GM06990 (cell line): ENCODE results near the gene CCDC137.

Source experiments
- DNase-seq: peaks from one replicate; pipeline ENCODE4 v3.0.0-alpha.2; 2011; ENCODE audit not compliant: insufficient read length; ENCODE audit errors: extremely low read depth
- H3K27me3 ChIP-seq: replicated peaks from 2 replicates; pipeline ENCODE4 v1.6.0; 2011; ENCODE audit warnings: low read length; ENCODE audit not compliant: control insufficient read depth, insufficient read depth
- H3K36me3 ChIP-seq: 2 replicates; pipeline ENCODE4 v1.5.1; 2011; ENCODE audit warnings: low read length; ENCODE audit not compliant: control insufficient read depth, insufficient read depth
- H3K4me3 ChIP-seq: replicated peaks from 2 replicates; pipeline ENCODE4 v1.5.1; 2011; ENCODE audit warnings: low read depth, mild to moderate bottlenecking, control low read depth, low read length
- TF ChIP-seq, protein P1 (sequence below): IDR thresholded peaks from 2 replicates; pipeline ENCODE4 v1.5.1; 2011; ENCODE audit warnings: low read length, control low read depth, mild to moderate bottlenecking, inconsistent platforms; ENCODE audit not compliant: insufficient read depth, poor library complexity, severe bottlenecking

Gene CCDC137

DNA sequence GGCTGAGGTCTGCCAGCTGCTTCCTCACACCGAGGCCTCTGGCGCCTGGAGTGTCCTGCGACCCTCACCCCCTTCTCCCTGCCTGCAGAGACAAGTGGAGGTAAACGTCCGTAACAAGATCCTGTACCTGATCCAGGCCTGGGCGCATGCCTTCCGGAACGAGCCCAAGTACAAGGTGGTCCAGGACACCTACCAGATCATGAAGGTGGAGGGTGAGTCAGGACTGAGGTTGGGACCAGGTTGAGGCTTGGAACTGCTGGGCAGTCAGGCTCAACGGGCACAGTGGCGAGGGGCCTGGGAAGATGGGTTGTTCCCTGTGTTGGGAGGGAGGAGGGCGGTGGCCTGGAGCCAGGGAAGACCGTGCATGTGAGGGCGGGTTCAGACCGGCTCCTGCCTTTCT, 22.1 kb downstream of the CCDC137 start:
- no peak overlapping the region for H3K4me3 ChIP-seq
- H3K36me3 ChIP-seq = peaks cover 61% of the 10 kb centered on the region
- H3K27me3 ChIP-seq = no peaks in the 10 kb centered on the region
- TF ChIP-seq, protein P1, sequence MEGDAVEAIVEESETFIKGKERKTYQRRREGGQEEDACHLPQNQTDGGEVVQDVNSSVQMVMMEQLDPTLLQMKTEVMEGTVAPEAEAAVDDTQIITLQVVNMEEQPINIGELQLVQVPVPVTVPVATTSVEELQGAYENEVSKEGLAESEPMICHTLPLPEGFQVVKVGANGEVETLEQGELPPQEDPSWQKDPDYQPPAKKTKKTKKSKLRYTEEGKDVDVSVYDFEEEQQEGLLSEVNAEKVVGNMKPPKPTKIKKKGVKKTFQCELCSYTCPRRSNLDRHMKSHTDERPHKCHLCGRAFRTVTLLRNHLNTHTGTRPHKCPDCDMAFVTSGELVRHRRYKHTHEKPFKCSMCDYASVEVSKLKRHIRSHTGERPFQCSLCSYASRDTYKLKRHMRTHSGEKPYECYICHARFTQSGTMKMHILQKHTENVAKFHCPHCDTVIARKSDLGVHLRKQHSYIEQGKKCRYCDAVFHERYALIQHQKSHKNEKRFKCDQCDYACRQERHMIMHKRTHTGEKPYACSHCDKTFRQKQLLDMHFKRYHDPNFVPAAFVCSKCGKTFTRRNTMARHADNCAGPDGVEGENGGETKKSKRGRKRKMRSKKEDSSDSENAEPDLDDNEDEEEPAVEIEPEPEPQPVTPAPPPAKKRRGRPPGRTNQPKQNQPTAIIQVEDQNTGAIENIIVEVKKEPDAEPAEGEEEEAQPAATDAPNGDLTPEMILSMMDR = no peak
- no peak for DNase-seq

DNA sequence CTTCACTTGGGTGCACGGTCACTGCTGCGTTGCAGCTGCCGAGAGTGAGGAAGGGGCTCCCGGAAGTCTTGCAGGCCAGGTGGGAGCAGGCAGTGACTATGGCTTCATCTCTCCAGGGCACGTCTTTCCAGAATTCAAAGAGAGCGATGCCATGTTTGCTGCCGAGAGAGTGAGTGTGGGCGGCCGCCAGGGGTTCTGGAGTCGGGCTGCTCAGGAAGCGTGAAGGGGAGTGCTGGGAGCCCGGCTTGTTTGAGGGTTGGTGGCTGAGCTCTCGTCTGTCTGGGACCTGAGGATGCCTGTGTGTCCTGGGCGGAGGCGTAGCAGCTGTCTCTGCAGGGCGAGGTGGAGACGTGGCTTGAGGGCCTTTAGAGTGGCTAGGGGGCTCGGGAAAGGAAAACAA, 23.5 kb downstream of the CCDC137 start:
- Histone ChIP-seq H3K4me3 (no peak overlapping the region), H3K36me3 (peaks cover 69% of the 10 kb centered on the region), H3K27me3 (no peaks in the 10 kb centered on the region)
- DNase-seq = no peak
- TF ChIP-seq, protein P1 = no peak

DNA sequence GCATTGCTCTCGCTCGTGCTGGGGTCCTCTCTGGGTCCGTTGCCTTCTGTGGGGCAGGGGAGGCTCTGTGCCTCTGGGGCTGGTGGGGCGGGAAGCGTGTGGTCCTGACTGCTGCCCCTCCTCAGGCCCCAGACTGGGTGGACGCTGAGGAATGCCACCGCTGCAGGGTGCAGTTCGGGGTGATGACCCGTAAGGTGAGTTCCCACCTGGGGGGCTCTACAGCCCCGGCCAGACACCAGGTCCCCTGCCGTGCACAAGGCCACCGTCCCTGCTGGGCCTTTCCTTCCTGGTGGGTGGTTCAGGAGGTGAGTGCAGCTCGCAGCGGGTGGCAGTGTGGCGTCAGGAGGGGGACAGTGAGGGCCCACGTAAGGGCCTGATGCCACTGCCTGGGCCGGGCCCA, 24.0 kb downstream of the CCDC137 start:
- Histone ChIP-seq H3K27me3 (no peaks in the 10 kb centered on the region), H3K4me3 (no peak overlapping the region), H3K36me3 (peaks cover 72% of the 10 kb centered on the region)
- TF ChIP-seq, protein P1 = no peak
- DNase-seq = no peak

DNA sequence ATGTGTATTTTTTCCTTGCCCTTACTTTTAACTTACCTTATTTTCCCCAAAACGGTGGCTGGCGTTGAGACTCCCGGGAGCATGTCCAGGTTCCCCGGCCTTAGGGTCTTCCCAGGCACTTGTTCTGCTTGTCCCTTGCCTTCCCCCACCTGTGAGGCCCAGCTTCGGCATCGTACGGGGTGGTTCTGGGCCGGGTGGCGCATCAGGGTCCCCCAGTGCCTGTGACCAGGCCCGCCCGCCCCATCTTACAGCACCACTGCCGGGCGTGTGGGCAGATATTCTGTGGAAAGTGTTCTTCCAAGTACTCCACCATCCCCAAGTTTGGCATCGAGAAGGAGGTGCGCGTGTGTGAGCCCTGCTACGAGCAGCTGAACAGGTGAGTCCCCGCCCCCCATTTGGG, 24.7 kb downstream of the CCDC137 start:
- TF ChIP-seq, protein P1 = no peak
- no peak for DNase-seq
- Histone ChIP-seq H3K4me3 (no peak overlapping the region), H3K36me3 (peaks cover 72% of the 10 kb centered on the region), H3K27me3 (no peaks in the 10 kb centered on the region)

DNA sequence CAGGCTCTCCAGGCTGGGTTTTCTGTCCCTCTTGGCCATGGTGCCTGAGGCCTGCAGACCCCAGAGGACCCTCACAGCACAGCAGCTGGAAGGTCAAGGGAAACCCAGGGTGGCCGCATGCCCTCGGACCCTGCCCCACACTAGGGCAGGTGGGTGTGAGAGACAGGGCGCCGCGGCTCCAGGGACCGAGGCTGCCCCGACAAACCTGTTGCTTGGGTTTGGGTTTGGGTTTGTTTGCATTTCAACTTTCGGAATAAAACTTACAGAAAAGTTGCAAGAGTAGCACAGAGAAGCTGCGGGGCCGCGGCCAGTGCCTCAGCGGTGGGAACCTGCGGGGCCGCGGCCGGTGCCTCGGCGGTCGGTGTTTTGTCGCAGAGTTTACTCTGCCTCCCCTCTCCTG, 25.1 kb downstream of the CCDC137 start:
- no peak overlapping the region for H3K4me3 ChIP-seq
- peaks cover 72% of the 10 kb centered on the region for H3K36me3 ChIP-seq
- TF ChIP-seq, protein P1 = no peak
- no peak for DNase-seq
- H3K27me3 ChIP-seq = no peaks in the 10 kb centered on the region

DNA sequence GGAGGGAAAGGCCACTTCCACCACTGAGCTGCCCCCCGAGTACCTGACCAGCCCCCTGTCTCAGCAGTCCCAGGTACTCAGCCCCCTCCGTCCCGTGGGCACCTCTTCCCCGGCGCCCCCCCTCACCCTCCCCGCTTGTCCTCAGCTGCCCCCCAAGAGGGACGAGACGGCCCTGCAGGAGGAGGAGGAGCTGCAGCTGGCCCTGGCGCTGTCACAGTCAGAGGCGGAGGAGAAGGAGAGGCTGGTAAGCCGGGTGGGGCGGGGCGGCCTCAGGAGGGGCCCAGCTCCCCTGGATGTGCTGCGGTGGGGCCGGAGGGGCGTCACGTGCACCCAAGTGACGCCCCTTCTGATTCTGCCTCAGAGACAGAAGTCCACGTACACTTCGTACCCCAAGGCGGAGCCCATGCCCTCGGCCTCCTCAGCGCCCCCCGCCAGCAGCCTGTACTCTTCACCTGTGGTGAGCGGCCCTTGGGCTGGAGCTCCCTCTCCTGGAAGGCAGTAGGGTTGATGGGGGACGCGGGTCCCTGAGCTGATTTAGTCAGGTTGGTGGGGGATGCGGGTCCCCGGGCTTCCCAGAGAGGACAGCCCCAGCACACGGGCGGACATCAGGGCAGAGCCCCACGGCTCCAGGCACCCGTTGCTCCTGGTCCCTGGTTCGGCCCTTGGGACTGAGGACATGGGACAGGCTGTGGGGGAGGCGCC, 27.1 kb downstream of the CCDC137 start:
- H3K4me3 ChIP-seq = no peak overlapping the region
- H3K36me3 ChIP-seq = peaks cover 64% of the 10 kb centered on the region
- DNase-seq = no peak
- no peaks in the 10 kb centered on the region for H3K27me3 ChIP-seq
- TF ChIP-seq, protein P1 = peak; percentile 13
